LNCAP (cell line): Measurements from ENCODE around the gene DENND10.

Experiments used
- TF ChIP-seq, protein P1 (sequence below): fragments of 450-650 bp; IDR thresholded peaks from 2 replicates; pipeline ENCODE4 v1.5.1; 2017; ENCODE audit warnings: mild to moderate bottlenecking

The DENND10 gene, protein sequence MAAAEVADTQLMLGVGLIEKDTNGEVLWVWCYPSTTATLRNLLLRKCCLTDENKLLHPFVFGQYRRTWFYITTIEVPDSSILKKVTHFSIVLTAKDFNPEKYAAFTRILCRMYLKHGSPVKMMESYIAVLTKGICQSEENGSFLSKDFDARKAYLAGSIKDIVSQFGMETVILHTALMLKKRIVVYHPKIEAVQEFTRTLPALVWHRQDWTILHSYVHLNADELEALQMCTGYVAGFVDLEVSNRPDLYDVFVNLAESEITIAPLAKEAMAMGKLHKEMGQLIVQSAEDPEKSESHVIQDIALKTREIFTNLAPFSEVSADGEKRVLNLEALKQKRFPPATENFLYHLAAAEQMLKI

DNA sequence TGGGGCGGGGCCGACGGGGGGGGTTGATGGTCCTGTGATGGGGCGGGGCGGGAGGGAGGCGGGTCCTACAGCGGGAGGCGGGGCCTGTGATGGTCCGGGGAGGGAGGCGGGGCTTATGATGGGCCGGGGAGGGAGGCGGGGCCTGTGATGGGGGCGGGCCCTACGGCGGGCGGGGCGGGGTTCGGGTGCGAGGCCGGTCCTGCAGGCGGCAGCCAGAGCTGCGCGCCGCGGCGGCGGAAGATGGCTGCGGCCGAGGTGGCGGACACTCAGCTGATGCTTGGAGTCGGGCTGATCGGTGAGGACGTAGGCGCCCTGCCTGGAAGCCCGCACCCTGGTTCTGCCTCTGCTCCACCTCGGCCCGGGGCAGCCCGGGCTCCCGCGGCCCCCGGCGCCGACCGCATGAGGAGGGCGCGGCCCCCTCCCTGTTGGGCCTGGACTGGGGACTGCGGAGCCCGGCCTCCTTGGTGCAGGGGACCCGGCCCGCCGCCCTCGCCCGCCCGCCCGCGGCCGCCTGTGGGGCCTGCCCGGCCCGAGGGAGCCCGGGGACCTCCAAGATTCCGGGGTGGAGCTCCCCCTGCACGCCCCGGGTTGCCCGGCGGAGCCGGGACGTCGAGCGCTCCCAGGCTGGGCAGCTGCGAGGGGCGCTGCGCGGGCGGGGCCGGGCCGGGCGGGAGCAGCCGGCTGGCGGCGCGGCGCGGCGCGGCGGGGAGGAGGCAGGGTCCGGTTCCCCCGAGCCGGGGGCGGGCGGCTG lies at the start of gene DENND10:
DENND10 (plus strand) TSS at position 211 of the 751 bp plus-strand sequence; CDS start at position 241, 30 bp downstream.
- TF ChIP-seq, protein P1, sequence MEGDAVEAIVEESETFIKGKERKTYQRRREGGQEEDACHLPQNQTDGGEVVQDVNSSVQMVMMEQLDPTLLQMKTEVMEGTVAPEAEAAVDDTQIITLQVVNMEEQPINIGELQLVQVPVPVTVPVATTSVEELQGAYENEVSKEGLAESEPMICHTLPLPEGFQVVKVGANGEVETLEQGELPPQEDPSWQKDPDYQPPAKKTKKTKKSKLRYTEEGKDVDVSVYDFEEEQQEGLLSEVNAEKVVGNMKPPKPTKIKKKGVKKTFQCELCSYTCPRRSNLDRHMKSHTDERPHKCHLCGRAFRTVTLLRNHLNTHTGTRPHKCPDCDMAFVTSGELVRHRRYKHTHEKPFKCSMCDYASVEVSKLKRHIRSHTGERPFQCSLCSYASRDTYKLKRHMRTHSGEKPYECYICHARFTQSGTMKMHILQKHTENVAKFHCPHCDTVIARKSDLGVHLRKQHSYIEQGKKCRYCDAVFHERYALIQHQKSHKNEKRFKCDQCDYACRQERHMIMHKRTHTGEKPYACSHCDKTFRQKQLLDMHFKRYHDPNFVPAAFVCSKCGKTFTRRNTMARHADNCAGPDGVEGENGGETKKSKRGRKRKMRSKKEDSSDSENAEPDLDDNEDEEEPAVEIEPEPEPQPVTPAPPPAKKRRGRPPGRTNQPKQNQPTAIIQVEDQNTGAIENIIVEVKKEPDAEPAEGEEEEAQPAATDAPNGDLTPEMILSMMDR, result no peak

DNA sequence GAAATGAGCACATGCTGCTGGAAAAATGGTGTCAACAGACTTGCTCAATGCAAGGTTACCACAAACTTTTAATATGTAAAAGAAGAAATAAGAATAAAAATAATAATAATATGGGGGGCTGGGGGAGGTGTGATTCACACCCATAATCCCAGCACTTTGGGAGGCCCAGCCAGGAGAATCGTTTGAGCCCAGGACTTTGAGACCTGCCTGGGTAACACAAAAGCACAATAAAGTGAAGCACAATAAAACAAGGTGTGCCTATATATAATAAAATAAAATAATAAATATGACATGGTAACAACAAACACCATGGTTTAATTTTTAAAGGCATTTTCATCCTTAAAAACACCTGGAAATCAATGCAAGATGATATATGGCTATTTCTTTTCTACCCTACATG lies 48.4 kb upstream of the DENND10 start:
- TF ChIP-seq, protein P1, result no peak

DNA sequence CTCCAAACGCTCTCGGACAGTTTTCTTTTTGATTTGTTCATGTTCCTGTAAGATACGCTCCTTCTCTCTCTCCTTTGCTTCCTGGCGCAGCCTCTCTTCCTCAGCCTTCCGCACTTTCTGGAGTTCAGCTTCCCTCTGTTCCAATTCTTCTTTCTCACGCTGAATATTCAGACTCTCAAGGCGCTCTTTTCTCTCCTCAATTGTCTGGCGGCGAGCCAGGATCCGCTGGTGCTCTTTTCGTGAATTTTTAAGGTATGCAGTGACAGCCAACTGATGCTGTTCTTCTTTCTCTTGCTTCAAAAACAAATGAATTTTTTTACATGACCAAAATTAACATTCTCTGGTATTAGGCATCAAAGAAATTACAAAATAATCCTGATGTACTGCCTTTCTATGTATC lies 45.9 kb upstream of the DENND10 start:
- TF ChIP-seq, protein P1, result no peak

DNA sequence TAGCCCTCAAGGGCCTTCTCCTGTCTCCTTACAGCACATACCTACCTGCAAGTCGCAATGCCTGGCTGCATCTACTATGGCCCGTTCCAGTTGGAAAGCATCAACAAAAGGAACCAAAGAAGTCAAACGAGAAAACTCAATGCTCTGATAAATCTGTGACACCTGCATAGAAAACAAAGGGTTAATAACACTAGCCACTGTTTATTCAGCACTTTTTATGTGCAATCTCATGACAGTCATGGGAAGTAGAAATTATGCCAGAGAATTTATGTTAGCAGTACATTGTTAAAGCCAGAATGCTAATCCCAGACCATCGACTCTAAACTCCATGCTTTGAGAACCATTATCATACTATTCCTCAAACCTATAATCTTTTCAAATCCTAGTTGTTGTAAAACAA lies 44.4 kb upstream of the DENND10 start:
- TF ChIP-seq, protein P1, result no peak

DNA sequence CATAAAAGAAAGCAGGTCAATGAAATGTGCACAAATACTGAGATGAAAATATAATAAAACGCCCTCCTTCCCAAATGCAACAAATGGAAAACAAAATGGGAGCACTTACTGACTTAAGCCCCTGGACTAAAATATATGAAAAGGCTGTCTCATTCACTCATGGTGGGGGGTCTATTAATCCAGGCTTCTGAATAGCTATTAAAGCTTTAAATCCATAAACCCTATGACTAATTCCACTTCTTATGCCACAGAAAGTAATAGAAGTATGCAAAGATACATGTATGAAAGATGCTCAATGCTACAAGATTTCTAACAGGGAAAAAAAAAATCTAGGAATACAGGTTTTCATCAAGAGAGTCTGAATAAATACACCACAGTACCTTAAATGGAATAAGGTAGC lies 43.8 kb upstream of the DENND10 start:
- TF ChIP-seq, protein P1, result no peak

DNA sequence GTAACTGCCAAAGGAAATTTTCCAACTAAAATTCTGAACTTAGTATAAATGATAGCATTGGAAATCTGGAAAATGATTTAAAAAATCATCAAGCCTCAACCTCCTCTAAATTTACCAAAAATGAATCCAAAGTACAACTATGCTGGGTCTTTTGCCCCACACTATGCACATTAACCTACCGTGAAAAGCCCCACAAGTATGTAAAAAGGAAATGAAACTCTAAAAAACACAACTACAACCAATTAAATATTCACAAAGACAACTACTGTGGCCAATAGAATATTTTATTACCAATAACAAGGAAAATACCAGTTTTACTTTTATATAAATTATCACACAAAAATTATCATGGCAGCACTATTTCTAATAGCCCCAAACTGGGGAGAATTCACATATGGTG lies 42.6 kb upstream of the DENND10 start:
- TF ChIP-seq, protein P1, result no peak

DNA sequence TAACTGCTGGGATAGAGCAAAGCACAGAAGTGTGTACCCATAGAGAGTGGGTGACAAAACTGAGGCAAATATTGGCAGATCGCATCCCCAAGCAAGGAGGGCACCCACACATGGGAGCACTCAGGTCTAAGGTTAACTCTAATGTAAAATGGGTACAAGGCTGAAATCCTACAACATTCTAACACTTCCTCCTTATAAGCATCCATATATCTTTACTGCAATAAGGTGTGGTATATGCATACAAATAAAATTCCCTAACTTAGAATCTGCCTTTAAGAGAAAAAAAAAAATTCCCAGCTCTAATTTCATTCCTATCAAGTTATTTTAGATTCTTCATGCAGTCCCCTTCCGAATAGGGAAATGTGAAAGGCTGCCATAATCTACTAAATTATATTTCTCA lies 42.0 kb upstream of the DENND10 start:
- TF ChIP-seq, protein P1, result no peak
